Measurements from ENCODE around the gene HBG2.

The HBG2 gene

DNA sequence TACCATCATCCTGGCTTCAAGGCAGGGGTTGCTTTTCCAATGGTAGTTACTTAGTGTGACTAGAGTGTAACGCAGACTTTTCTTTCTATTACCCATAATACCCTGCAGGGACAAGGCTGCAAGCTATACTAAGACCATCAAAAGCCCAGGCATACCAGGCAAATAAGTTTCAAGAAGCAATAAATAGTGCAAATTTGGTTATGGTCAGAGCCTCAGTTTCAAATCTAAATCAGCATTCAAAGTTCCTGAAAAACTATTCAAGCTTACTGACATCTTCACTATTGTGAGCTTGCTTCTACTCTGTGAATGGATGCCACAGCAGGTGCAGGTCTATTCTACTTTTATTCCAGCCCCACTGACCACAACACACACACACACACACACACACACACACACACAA is 25.2 kb downstream of the HBG2 start:
- no peak for DNase-seq (ENCODE audit: low read depth)

DNA sequence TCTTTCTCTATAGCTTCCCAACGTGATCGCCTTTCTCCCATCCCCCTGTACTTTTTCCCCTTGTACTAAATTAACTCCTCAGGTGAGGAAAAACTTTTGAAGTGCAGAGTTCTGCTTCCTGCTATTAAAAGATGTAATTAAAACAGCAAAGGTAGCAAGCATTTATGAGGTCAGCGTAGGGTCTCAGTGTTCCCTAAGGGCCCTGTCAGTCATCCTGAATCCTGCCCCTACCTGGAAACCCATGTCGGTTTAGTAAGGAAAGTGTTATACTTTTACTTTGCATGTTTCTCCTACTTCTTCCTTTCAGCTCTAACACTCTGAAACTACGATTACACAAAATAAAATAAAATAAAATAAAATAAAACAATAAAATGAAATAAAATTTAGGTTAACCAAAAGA is 26.5 kb downstream of the HBG2 start:
- no peak for DNase-seq (ENCODE audit: low read depth)

DNA sequence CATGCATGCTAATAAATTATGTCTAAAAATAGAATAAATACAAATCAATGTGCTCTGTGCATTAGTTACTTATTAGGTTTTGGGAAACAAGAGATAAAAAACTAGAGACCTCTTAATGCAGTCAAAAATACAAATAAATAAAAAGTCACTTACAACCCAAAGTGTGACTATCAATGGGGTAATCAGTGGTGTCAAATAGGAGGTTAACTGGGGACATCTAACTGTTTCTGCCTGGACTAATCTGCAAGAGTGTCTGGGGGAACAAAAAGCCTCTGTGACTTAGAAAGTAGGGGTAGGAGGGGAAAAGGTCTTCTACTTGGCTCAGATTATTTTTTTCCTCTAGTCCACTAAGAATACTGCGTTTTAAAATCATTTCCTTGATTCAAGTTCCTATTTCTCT is 26.9 kb downstream of the HBG2 start:
- no peak for DNase-seq (ENCODE audit: low read depth)

DNA sequence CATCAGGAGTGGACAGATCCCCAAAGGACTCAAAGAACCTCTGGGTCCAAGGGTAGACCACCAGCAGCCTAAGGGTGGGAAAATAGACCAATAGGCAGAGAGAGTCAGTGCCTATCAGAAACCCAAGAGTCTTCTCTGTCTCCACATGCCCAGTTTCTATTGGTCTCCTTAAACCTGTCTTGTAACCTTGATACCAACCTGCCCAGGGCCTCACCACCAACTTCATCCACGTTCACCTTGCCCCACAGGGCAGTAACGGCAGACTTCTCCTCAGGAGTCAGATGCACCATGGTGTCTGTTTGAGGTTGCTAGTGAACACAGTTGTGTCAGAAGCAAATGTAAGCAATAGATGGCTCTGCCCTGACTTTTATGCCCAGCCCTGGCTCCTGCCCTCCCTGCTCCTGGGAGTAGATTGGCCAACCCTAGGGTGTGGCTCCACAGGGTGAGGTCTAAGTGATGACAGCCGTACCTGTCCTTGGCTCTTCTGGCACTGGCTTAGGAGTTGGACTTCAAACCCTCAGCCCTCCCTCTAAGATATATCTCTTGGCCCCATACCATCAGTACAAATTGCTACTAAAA is 27.8 kb downstream of the HBG2 start, which contains the start of gene HBB:
TSS of gene HBB (minus strand) at position 340 of the 579 bp plus-strand sequence. CDS start at position 290, 50 bp downstream.
- no peak for DNase-seq (ENCODE audit: low read depth)

DNA sequence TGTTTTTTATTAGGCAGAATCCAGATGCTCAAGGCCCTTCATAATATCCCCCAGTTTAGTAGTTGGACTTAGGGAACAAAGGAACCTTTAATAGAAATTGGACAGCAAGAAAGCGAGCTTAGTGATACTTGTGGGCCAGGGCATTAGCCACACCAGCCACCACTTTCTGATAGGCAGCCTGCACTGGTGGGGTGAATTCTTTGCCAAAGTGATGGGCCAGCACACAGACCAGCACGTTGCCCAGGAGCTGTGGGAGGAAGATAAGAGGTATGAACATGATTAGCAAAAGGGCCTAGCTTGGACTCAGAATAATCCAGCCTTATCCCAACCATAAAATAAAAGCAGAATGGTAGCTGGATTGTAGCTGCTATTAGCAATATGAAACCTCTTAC is 29.1 kb downstream of the HBG2 start:
- no peak for DNase-seq (ENCODE audit: low read depth)

DNA sequence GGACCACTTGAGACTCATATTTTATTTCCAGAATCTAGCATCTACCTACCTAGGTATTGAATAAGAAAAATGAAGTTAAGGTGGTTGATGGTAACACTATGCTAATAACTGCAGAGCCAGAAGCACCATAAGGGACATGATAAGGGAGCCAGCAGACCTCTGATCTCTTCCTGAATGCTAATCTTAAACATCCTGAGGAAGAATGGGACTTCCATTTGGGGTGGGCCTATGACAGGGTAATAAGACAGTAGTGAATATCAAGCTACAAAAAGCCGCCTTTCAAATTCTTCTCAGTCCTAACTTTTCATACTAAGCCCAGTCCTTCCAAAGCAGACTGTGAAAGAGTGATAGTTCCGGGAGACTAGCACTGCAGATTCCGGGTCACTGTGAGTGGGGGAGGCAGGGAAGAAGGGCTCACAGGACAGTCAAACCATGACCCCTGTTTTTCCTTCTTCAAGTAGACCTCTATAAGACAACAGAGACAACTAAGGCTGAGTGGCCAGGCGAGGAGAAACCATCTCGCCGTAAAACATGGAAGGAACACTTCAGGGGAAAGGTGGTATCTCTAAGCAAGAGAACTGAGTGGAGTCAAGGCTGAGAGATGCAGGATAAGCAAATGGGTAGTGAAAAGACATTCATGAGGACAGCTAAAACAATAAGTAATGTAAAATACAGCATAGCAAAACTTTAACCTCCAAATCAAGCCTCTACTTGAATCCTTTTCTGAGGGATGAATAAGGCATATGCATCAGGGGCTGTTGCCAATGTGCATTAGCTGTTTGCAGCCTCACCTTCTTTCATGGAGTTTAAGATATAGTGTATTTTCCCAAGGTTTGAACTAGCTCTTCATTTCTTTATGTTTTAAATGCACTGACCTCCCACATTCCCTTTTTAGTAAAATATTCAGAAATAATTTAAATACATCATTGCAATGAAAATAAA is 29.8 kb downstream of the HBG2 start:
- no peak for DNase-seq (ENCODE audit: low read depth)

DNA sequence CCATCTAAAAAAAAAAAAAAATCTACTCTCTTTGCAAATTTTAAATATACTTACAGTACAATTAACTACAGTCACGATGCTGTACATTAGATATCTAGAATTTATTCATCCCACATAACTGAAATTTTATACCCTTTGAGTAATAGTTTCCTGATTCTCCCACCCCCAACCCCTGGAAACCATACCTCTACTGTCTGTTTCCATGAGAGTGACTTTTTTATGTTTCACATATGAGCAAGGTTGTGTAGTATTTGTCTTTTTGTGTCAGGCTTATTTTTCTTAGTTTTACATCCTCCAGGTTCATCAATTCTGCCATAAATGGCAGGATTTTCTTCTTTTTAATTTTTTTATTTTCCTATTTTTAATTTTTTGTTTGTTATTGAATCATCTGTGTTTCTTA is 30.9 kb downstream of the HBG2 start:
- DNase-seq (ENCODE audit: low read depth) = no peak

DNA sequence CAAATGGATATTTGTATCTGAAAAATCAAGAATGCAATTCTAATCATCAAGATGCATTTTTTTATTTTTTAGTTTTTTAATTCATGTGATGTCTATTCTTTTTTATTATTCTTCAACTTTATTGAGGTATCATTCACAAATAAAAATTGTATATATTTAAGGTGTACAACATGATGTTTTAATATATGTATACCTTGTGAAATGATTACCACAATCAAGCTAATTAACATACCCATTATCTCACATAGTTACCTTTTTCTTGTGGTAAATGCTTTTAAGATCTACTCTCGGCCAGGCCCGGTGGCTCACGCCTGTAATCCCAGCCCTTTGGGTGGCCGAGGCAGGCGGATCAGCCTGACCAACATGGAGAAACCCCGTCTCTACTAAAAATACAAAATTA is 31.4 kb downstream of the HBG2 start:
- no peak for DNase-seq (ENCODE audit: low read depth)

DNA sequence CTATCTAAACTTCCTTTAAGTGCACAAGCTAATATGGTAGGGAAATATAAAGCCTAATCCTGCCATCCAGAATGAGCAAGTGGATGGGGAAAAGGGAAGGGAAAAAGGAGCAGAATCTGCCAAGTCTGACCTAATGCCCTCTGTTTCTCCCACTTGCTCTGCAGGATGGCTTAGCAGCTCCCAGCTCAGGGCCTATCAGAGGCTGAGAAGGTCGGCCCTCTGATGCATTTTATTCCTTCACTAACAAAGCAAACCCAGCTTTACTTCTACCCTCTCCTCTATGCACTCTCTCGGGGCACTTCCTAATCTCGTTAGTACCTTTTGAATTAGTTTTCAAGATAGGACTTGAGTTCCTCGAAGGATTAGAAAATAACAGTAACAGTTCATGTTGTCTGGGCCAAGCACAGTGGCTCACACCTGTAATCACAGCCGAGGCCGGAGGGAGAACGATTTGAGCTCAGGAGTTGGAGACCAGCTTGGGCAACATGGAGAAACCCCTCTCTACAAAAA is 44.1 kb downstream of the HBG2 start:
- no peak for DNase-seq (ENCODE audit: low read depth)

DNA sequence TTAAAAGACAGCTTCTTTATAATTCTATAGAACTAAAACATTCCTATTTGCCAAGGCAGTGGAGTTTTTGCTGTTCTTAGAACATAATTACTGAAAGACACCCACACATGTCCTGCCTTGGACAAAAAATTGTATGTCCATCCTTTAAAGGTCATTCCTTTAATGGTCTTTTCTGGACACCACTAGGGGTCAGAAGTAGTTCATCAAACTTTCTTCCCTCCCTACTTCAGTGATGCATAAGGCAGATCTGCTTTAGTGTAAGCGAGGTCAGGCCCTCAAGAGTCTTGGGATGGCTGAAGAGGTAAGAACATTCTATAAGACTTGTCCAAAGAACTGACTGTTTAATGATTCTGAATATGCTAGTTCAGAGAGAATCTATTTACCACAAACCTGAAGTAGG is 49.8 kb downstream of the HBG2 start:
- DNase-seq (ENCODE audit: low read depth) = peak; percentile 89

DNA sequence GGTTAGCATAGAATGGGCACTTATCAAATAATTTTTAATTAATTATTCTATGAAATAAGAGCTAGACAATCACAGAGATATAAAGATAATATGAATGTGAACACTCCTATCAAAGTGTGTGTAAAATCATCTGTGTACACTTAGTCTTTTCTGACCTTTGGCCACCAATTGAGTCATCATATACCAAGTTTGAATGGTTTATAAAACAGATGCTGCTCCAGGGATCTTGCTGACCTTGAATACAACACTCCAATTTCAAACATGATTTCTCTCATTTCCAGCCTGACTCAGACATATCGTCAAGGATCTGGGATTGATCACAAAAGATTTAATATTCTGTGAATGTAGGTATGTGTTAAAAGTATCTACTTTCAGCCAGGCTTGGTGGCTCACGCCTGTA is 51.2 kb downstream of the HBG2 start:
- peak; percentile 24 for DNase-seq (ENCODE audit: low read depth)

Measured in ELR (cell line).